CD14-positive monocyte (primary cell): ENCODE measurements around the gene AFDN. TPM values are rescaled to one million over a fixed set of nuclear protein-coding genes. Genes with fewer than 3 reads are reported as not detected.

ENCODE experiments used
- DNase-seq, 3 donors: peaks; one replicate each; pipeline ENCODE4 v3.0.0-alpha.2; 2011 to 2022
- H2AFZ ChIP-seq: 2 replicates; pipeline ENCODE4 v1.6.0; 2012; ENCODE audit warnings: mild to moderate bottlenecking, low read depth, low read length, inconsistent platforms; ENCODE audit not compliant: insufficient read depth, poor library complexity, severe bottlenecking
- H3K27ac ChIP-seq, 2 donors: 1 replicate in 1 of 2; 2 replicates in 1 of 2; pipeline ENCODE4 v1.5.1; 2012 to 2013; ENCODE audit warnings: low read length in 2 of 2, control low read depth in 1 of 2, inconsistent platforms in 1 of 2, low read depth in 1 of 2, mild to moderate bottlenecking in 1 of 2
- H3K27me3 ChIP-seq, 2 donors: one replicate each; pipeline versions ENCODE4 v1.6.0 to v1.6.1; 2011 to 2013; ENCODE audit warnings: low read length in 2 of 2; ENCODE audit not compliant: control insufficient read depth in 2 of 2, insufficient read depth in 2 of 2
- H3K36me3 ChIP-seq, 2 donors: replicated peaks in 1 of 2; 1 replicate in 1 of 2; 2 replicates in 1 of 2; pipeline versions ENCODE4 v1.5.1 to v1.6.1; 2012 to 2013; ENCODE audit warnings: low read length in 2 of 2, control low read depth in 1 of 2, inconsistent platforms in 1 of 2, mild to moderate bottlenecking in 1 of 2; ENCODE audit not compliant: insufficient read depth in 2 of 2, control insufficient read depth in 1 of 2
- H3K4me1 ChIP-seq, 2 donors: 1 replicate in 1 of 2; 2 replicates in 1 of 2; pipeline versions ENCODE4 v1.5.1 to v1.6.1; 2012 to 2013; ENCODE audit warnings: low read length in 2 of 2, control low read depth in 1 of 2, inconsistent platforms in 1 of 2, mild to moderate bottlenecking in 1 of 2, moderate library complexity in 1 of 2; ENCODE audit not compliant: insufficient read depth in 2 of 2, control insufficient read depth in 1 of 2
- H3K4me2 ChIP-seq: replicated peaks from 2 replicates; pipeline ENCODE3; 2012; ENCODE audit warnings: low read length, moderate library complexity, mild to moderate bottlenecking; ENCODE audit not compliant: poor library complexity, severe bottlenecking; ENCODE audit errors: extremely low read depth
- H3K4me3 ChIP-seq, 3 experiments: fragments of 200-600 bp in 1 of 3; sonication (generic) in 1 of 3; replicated peaks in 1 of 3; 1 replicate in 2 of 3; 2 replicates in 1 of 3; pipeline ENCODE4 v1.5.1; 2011 to 2013; ENCODE audit warnings: low read length in 3 of 3, mild to moderate bottlenecking in 3 of 3, control low read depth in 2 of 3, low read depth in 2 of 3, inconsistent platforms in 1 of 3, moderate library complexity in 1 of 3
- H3K79me2 ChIP-seq: 2 replicates; pipeline ENCODE4 v1.6.0; 2012; ENCODE audit warnings: mild to moderate bottlenecking, control low read depth, inconsistent platforms, low read length, moderate library complexity; ENCODE audit not compliant: insufficient read depth
- H3K9ac ChIP-seq: 2 replicates; pipeline ENCODE4 v1.6.0; 2017; ENCODE audit warnings: low read length, mild to moderate bottlenecking; ENCODE audit not compliant: insufficient read depth, poor library complexity, severe bottlenecking
- H3K9me3 ChIP-seq, 2 donors: replicated peaks in 1 of 2; 1 replicate in 1 of 2; 2 replicates in 1 of 2; pipeline versions ENCODE4 v1.5.1 to v1.6.1; 2012 to 2013; ENCODE audit warnings: low read length in 2 of 2, control low read depth in 1 of 2; ENCODE audit not compliant: control insufficient read depth in 1 of 2, insufficient read depth in 1 of 2
- H4K20me1 ChIP-seq: 2 replicates; pipeline ENCODE4 v1.6.0; 2012; ENCODE audit warnings: mild to moderate bottlenecking, low read length, control low read depth, moderate library complexity; ENCODE audit not compliant: insufficient read depth
- H3K27ac Mint-ChIP-seq, 7 donors: one replicate each; pipeline ENCODE4 v1.8.0; 2020; ENCODE audit warnings: mild to moderate bottlenecking in 7 of 7, mixed read lengths in 7 of 7, moderate library complexity in 6 of 7, inconsistent platforms in 2 of 7
- H3K27me3 Mint-ChIP-seq, 3 donors: one replicate each; pipeline ENCODE4 v1.8.0; 2021 to 2022; ENCODE audit warnings: low read depth in 3 of 3, mild to moderate bottlenecking in 3 of 3, mixed read lengths in 3 of 3, moderate library complexity in 3 of 3, inconsistent platforms in 1 of 3
- H3K36me3 Mint-ChIP-seq, 2 donors: one replicate each; pipeline ENCODE4 v1.8.0; 2020; ENCODE audit warnings: mixed read lengths in 2 of 2, inconsistent platforms in 1 of 2, mild to moderate bottlenecking in 1 of 2
- H3K4me1 Mint-ChIP-seq: one replicate; pipeline ENCODE4 v1.8.0; 2020; ENCODE audit warnings: mild to moderate bottlenecking, mixed read lengths
- H3K4me3 Mint-ChIP-seq, 2 donors: one replicate each; pipeline ENCODE4 v1.8.0; 2020; ENCODE audit warnings: mild to moderate bottlenecking in 2 of 2, mixed read lengths in 2 of 2, moderate library complexity in 1 of 2
- H3K9me3 Mint-ChIP-seq, 7 donors: one replicate each; pipeline ENCODE4 v1.8.0; 2020 to 2022; ENCODE audit warnings: mixed read lengths in 7 of 7, mild to moderate bottlenecking in 6 of 7, moderate library complexity in 6 of 7, inconsistent platforms in 2 of 7
- WGBS: methylation state at CpG from one replicate; pipeline ENCODE4 v1.1.5; 2013; ENCODE audit warnings: missing lambda C conversion rate; ENCODE audit not compliant: insufficient coverage; 5-methylcytosine and 5-hydroxymethylcytosine counted together
- intact Hi-C, 2 donors: fragments of 100-400 bp; cut with micrococcal nuclease; formaldehyde crosslinking; loops; one replicate each; pipeline versions ENCODE4 v1.15.0 to v1.15.1; 2023
- polyA plus RNA-seq, 3 donors: library from polyadenylated mRNA; depleted of rRNA in 1 of 3; unstranded in 2 of 3; stranded (reverse) in 1 of 3; fragments of 300-500 nt in 2 of 3; fragments of >200 nt in 1 of 3; fragmentation: Illumina TruSeq in 2 of 3; gene quantifications; 1 replicate in 2 of 3; 2 replicates in 1 of 3; pipeline ENCODE4 v1.2.3, GENCODE V29; 2012 to 2021
- TF ChIP-seq, protein P1 (sequence below): fragments of 200-600 bp; IDR thresholded peaks from one replicate; pipeline ENCODE4 v1.8.0; 2022; ENCODE audit warnings: antibody characterized with exemption, mild to moderate bottlenecking

Gene AFDN
- polyA plus RNA-seq, 3 donors, result 0.03 to 1.5 TPM; not detected in 1

DNA sequence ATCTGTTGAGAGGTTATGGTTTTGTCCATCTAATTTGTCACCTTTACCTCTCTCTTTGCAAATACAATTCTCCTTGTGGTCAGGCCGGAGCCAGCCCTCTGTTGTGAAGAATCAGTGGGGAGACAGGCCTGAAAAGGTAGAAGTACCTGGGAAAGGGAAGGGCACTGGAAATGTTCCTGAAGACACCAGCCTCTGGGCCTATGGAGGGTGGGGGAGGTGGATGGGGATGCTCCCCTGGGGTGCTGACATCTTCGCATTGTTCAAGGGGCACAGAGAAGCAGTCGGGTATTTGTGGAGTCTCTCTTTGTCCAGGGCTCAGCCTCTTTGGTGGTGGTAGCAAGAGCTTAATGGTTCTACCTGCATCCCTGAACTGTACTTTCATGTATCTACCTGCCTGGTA is 24.4 kb upstream of the AFDN start:
- Histone ChIP-seq H3K9me3 (no peaks in the 10 kb centered on the region), H4K20me1 (no peaks in the 10 kb centered on the region), H3K27ac (no peak overlapping the region), H3K9ac (no peak overlapping the region), H3K4me3 (no peak overlapping the region), H3K27me3 (peaks cover 0 to 17% of the 10 kb centered on the region in 2 donors), H3K4me1 (no peaks in the 10 kb centered on the region), H2AFZ (no peak overlapping the region), H3K4me2 (no peak overlapping the region), H3K36me3 (no peaks in the 10 kb centered on the region), H3K79me2 (no peaks in the 10 kb centered on the region)
- WGBS, result no CpG with 5 or more reads among the region's 3 CpGs
- Mint-ChIP-seq H3K4me1 (peaks cover 2% of the 10 kb centered on the region), H3K9me3 (peaks cover 0 to 4% (median 0%) of the 10 kb centered on the region in 7 donors), H3K27me3 (peaks cover 46 to 64% (median 46%) of the 10 kb centered on the region in 3 donors), H3K27ac (no peak overlapping the region), H3K36me3 (no peaks in the 10 kb centered on the region), H3K4me3 (peak overlapping the region in 1 of 2 donors; percentile 13)
- TF ChIP-seq, protein P1, sequence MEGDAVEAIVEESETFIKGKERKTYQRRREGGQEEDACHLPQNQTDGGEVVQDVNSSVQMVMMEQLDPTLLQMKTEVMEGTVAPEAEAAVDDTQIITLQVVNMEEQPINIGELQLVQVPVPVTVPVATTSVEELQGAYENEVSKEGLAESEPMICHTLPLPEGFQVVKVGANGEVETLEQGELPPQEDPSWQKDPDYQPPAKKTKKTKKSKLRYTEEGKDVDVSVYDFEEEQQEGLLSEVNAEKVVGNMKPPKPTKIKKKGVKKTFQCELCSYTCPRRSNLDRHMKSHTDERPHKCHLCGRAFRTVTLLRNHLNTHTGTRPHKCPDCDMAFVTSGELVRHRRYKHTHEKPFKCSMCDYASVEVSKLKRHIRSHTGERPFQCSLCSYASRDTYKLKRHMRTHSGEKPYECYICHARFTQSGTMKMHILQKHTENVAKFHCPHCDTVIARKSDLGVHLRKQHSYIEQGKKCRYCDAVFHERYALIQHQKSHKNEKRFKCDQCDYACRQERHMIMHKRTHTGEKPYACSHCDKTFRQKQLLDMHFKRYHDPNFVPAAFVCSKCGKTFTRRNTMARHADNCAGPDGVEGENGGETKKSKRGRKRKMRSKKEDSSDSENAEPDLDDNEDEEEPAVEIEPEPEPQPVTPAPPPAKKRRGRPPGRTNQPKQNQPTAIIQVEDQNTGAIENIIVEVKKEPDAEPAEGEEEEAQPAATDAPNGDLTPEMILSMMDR, result no peak
- intact Hi-C loops, result no loop called here
- DNase-seq, result no peak

DNA sequence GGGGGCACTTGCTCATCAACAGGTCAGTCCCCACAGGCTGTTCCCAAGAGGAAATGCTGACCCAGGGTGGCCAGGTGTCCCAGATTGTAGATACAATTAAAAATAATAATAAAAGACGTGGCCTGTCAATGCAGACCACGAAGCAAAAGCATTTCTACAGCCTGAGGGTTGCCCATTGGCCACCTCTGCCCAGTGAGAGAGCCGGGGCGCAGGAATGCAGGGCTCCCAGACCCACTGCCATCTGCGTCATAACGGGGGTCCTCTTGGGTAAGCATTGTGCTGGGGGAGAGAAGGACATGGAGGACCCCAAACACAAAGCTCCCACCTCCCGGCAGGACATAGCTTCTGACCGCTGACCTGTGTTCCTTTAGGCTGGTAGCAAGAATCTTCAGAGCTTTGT is 22.9 kb upstream of the AFDN start:
- no peak overlapping the region for H3K27ac ChIP-seq
- TF ChIP-seq, protein P1, result no peak
- Mint-ChIP-seq H3K9me3 (peaks cover 0 to 3% (median 0%) of the 10 kb centered on the region in 7 donors), H3K27me3 (peaks cover 31 to 56% (median 37%) of the 10 kb centered on the region in 3 donors), H3K4me1 (peaks cover 7% of the 10 kb centered on the region), H3K36me3 (no peaks in the 10 kb centered on the region), H3K27ac (no peak overlapping the region), H3K4me3 (no peak overlapping the region)
- no CpG with 5 or more reads among the region's 8 CpGs for WGBS
- no peak overlapping the region for H2AFZ ChIP-seq
- peaks cover 0 to 6% of the 10 kb centered on the region in 2 donors for H3K27me3 ChIP-seq
- no peak for DNase-seq
- H3K9ac ChIP-seq, result no peak overlapping the region
- no peaks in the 10 kb centered on the region for H3K9me3 ChIP-seq
- no peaks in the 10 kb centered on the region for H4K20me1 ChIP-seq
- intact Hi-C loops, result no loop called here
- H3K36me3 ChIP-seq, result no peaks in the 10 kb centered on the region
- H3K4me3 ChIP-seq, result no peak overlapping the region
- no peaks in the 10 kb centered on the region for H3K79me2 ChIP-seq
- peaks cover 3 to 4% of the 10 kb centered on the region in 2 donors for H3K4me1 ChIP-seq
- H3K4me2 ChIP-seq, result no peak overlapping the region
